HepG2 (cell line): ENCODE data around the gene LATS1. TPM values are rescaled to one million over a fixed set of nuclear protein-coding genes. Genes with fewer than 3 reads are reported as not detected.

ENCODE experiments used
- ARNTL ChIP-seq: sonication (generic); formaldehyde crosslinking; IDR thresholded peaks from 2 replicates; pipeline ENCODE4 v1.4.0; 2020; ENCODE audit warnings: mild to moderate bottlenecking, missing genetic modification reagents
- CBX5 ChIP-seq: sonication (generic); formaldehyde crosslinking; IDR thresholded peaks from 2 replicates; pipeline ENCODE4 v1.4.0; 2020; ENCODE audit warnings: missing genetic modification reagents, borderline replicate concordance
- GABPA ChIP-seq, 2 experiments: IDR thresholded peaks; 2 replicates each; pipeline ENCODE4 v1.6.1; 2011 to 2016; ENCODE audit warnings: low read depth in 2 of 2, low read length in 1 of 2, missing biosample characterization in 1 of 2, missing genetic modification characterization in 1 of 2
- MIXL1 ChIP-seq: IDR thresholded peaks from 2 replicates; pipeline ENCODE4 v1.6.1; 2016
- POGZ ChIP-seq: sonication (generic); formaldehyde crosslinking; IDR thresholded peaks from 2 replicates; pipeline ENCODE4 v1.4.0; 2020; ENCODE audit warnings: mild to moderate bottlenecking, missing genetic modification reagents
- SMAD1 ChIP-seq: sonication (generic); formaldehyde crosslinking; IDR thresholded peaks from 2 replicates; pipeline ENCODE4 v1.4.0; 2020; ENCODE audit warnings: missing genetic modification reagents, low read depth, mild to moderate bottlenecking, borderline replicate concordance
- SOX6 ChIP-seq, 2 experiments: fragments of 450-650 bp in 1 of 2; sonication (generic) in 1 of 2; formaldehyde crosslinking in 1 of 2; IDR thresholded peaks; 2 replicates each; pipeline versions ENCODE4 v1.4.0 to v1.6.1; 2017 to 2020; ENCODE audit warnings: antibody characterized with exemption in 1 of 2, mild to moderate bottlenecking in 1 of 2, missing genetic modification reagents in 1 of 2
- SRSF9 ChIP-seq: fragments of 200-400 bp; formaldehyde crosslinking; IDR thresholded peaks from 2 replicates; pipeline ENCODE4 v1.6.1; 2018; ENCODE audit warnings: borderline replicate concordance, mild to moderate bottlenecking, low read depth, low read length; ENCODE audit not compliant: insufficient read depth, poor library complexity, severe bottlenecking
- U2AF2 ChIP-seq: fragments of 200-400 bp; formaldehyde crosslinking; IDR thresholded peaks from 2 replicates; pipeline ENCODE4 v1.6.1; 2017; ENCODE audit warnings: low read depth, mild to moderate bottlenecking, low read length
- ZFY ChIP-seq: sonication (generic); formaldehyde crosslinking; IDR thresholded peaks from 2 replicates; pipeline ENCODE4 v1.4.0; 2020; ENCODE audit warnings: missing genetic modification reagents
- ZNF12 ChIP-seq: sonication (generic); formaldehyde crosslinking; IDR thresholded peaks from 2 replicates; pipeline ENCODE4 v1.5.0; 2020; ENCODE audit warnings: missing genetic modification reagents
- ZNF598 ChIP-seq: sonication (generic); formaldehyde crosslinking; IDR thresholded peaks from 2 replicates; pipeline ENCODE4 v1.5.1; 2020; ENCODE audit warnings: mild to moderate bottlenecking, missing genetic modification reagents, borderline replicate concordance
- polyA plus RNA-seq, 8 experiments: library from polyadenylated mRNA; depleted of rRNA in 3 of 8; stranded (reverse) in 7 of 8; unstranded in 1 of 8; fragments of >200 nt; fragmentation: Illumina TruSeq in 4 of 8; extraction: Trizol in 4 of 8; gene quantifications; 2 replicates each; pipeline versions ENCODE4 v1.2.1 to v1.2.3, GENCODE V29; 2011 to 2016; ENCODE audit warnings: low read depth in 4 of 8, missing spikeins in 1 of 8, mixed read lengths in 1 of 8; ENCODE audit not compliant: insufficient read depth in 1 of 8
- total RNA-seq, 5 experiments: library from RNA; depleted of rRNA; stranded (reverse); fragments of >200 nt; fragmentation: Illumina TruSeq; extraction: Trizol; gene quantifications; 2 replicates each; pipeline ENCODE4 v1.2.3, GENCODE V29; 2016; ENCODE audit warnings: low read depth in 1 of 5
- TF ChIP-seq, protein P1 (sequence below): sonication (generic); formaldehyde crosslinking; conservative IDR thresholded peaks from 2 replicates; pipeline ENCODE4 v1.4.0; 2020; ENCODE audit warnings: missing genetic modification reagents
- TF ChIP-seq, protein P2 (sequence below): sonication (generic); formaldehyde crosslinking; IDR thresholded peaks from 2 replicates; pipeline ENCODE4 v1.4.0; 2020; ENCODE audit warnings: missing genetic modification reagents, borderline replicate concordance
- TF ChIP-seq, protein P3 (sequence below): sonication (generic); formaldehyde crosslinking; IDR thresholded peaks from 2 replicates; pipeline ENCODE4 v1.8.0; 2022; ENCODE audit warnings: mild to moderate bottlenecking, missing genetic modification reagents, moderate library complexity
- TF ChIP-seq, protein P4 (sequence below): sonication (generic); formaldehyde crosslinking; IDR thresholded peaks from 2 replicates; pipeline ENCODE4 v1.4.0; 2020; ENCODE audit warnings: missing genetic modification reagents

LATS1 gene
- total and polyA plus RNA-seq, 2 of the 13 experiments (the other 11 are each of a cell fraction or from before 2014, with no cell fraction given): 9.9 to 12.6 TPM

DNA sequence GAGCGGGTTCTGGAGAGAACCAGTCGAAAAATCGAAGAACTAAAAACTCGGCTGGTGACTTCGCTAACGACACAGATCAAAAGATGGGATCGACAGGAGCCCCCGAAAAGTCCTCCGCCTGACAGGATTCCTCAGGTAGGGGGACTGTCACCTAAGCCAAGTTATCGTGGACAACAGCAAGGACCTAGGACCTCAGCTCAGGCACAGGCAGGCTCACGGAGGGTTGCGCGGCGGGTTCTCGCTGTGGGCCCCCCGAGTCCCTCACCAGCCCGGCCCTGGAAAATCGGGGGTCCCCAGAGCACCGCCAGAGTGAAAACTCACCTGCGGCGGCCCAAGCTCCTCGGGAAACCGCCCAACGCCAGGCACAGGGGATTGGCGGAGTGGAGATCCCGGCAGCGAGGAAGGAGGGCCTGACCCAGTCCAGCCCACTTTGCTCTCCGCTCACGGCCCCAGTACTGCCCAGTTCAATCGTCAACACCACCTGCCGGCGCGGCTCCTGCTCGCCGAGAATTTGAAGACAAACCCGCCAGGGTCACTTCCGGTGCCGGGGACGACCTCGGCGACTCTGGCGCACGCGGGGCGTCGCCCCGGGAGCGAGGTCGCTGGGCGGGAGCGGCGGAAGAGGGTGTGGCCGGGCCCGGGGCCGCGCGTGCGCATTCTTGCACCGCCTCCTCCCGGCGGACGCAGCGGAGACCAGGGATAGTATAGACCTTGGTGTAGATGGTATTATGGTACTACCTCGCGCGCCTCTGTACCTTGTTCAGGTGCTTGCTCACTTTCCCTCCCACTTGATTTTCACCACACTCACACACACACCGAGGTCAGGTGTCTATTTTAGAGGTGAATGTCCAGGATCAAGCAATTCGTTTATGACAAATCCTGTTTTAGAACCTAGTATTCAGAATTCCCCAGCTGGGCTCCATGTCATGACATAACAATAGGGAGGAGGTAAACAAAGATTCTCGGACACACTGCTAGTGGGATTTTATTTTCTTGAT, 69.5 kb downstream of the LATS1 start, which contains the start of gene KATNA1 (continued):
- TF ChIP-seq SOX6 (IDR thresholded peaks at IDR 0.05) (no peak), SOX6 (CRISPR knock-in tag; IDR thresholded peaks at IDR 0.05) (peak; percentile 78), U2AF2 (no peak), ZNF598 (CRISPR knock-in tag) (peak; percentile 100), GABPA (IDR thresholded peaks at IDR 0.05; ENCODE audit: low read depth, low read length) (peak; percentile 79), GABPA (CRISPR knock-in tag; IDR thresholded peaks at IDR 0.05; ENCODE audit: low read depth) (peak; percentile 91), MIXL1 (peak; percentile 92), SMAD1 (CRISPR knock-in tag) (peak; percentile 96; the same call in 1 of the 2 replicates), ZNF12 (CRISPR knock-in tag) (peak; percentile 74; the same call in 1 of the 2 replicates), ARNTL (CRISPR knock-in tag) (peak; percentile 90), ZFY (CRISPR knock-in tag) (peak; percentile 95), CBX5 (CRISPR knock-in tag) (peak; percentile 92), POGZ (peak; percentile 94), SRSF9 (no peak)
- TF ChIP-seq, protein P1, sequence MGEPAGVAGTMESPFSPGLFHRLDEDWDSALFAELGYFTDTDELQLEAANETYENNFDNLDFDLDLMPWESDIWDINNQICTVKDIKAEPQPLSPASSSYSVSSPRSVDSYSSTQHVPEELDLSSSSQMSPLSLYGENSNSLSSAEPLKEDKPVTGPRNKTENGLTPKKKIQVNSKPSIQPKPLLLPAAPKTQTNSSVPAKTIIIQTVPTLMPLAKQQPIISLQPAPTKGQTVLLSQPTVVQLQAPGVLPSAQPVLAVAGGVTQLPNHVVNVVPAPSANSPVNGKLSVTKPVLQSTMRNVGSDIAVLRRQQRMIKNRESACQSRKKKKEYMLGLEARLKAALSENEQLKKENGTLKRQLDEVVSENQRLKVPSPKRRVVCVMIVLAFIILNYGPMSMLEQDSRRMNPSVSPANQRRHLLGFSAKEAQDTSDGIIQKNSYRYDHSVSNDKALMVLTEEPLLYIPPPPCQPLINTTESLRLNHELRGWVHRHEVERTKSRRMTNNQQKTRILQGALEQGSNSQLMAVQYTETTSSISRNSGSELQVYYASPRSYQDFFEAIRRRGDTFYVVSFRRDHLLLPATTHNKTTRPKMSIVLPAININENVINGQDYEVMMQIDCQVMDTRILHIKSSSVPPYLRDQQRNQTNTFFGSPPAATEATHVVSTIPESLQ (CRISPR knock-in tag): 0 out of 2 replicates have a peak, but pooled peaks have one; percentile 83
- TF ChIP-seq, protein P2, sequence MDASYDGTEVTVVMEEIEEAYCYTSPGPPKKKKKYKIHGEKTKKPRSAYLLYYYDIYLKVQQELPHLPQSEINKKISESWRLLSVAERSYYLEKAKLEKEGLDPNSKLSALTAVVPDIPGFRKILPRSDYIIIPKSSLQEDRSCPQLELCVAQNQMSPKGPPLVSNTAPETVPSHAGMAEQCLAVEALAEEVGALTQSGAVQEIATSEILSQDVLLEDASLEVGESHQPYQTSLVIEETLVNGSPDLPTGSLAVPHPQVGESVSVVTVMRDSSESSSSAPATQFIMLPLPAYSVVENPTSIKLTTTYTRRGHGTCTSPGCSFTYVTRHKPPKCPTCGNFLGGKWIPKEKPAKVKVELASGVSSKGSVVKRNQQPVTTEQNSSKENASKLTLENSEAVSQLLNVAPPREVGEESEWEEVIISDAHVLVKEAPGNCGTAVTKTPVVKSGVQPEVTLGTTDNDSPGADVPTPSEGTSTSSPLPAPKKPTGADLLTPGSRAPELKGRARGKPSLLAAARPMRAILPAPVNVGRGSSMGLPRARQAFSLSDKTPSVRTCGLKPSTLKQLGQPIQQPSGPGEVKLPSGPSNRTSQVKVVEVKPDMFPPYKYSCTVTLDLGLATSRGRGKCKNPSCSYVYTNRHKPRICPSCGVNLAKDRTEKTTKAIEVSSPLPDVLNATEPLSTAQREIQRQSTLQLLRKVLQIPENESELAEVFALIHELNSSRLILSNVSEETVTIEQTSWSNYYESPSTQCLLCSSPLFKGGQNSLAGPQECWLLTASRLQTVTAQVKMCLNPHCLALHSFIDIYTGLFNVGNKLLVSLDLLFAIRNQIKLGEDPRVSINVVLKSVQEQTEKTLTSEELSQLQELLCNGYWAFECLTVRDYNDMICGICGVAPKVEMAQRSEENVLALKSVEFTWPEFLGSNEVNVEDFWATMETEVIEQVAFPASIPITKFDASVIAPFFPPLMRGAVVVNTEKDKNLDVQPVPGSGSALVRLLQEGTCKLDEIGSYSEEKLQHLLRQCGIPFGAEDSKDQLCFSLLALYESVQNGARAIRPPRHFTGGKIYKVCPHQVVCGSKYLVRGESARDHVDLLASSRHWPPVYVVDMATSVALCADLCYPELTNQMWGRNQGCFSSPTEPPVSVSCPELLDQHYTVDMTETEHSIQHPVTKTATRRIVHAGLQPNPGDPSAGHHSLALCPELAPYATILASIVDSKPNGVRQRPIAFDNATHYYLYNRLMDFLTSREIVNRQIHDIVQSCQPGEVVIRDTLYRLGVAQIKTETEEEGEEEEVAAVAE: peak; percentile 91
- TF ChIP-seq, protein P3, sequence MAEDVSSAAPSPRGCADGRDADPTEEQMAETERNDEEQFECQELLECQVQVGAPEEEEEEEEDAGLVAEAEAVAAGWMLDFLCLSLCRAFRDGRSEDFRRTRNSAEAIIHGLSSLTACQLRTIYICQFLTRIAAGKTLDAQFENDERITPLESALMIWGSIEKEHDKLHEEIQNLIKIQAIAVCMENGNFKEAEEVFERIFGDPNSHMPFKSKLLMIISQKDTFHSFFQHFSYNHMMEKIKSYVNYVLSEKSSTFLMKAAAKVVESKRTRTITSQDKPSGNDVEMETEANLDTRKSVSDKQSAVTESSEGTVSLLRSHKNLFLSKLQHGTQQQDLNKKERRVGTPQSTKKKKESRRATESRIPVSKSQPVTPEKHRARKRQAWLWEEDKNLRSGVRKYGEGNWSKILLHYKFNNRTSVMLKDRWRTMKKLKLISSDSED (CRISPR knock-in tag): peak; percentile 62; the same call in 1 of the 2 replicates
- TF ChIP-seq, protein P4, sequence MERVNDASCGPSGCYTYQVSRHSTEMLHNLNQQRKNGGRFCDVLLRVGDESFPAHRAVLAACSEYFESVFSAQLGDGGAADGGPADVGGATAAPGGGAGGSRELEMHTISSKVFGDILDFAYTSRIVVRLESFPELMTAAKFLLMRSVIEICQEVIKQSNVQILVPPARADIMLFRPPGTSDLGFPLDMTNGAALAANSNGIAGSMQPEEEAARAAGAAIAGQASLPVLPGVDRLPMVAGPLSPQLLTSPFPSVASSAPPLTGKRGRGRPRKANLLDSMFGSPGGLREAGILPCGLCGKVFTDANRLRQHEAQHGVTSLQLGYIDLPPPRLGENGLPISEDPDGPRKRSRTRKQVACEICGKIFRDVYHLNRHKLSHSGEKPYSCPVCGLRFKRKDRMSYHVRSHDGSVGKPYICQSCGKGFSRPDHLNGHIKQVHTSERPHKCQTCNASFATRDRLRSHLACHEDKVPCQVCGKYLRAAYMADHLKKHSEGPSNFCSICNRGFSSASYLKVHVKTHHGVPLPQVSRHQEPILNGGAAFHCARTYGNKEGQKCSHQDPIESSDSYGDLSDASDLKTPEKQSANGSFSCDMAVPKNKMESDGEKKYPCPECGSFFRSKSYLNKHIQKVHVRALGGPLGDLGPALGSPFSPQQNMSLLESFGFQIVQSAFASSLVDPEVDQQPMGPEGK (CRISPR knock-in tag): peak; percentile 73
